LNCaP clone FGC (cell line): ENCODE data around the gene ABCA4.
"Not testable (repeated sequence)": the region's sequence is repeated elsewhere in the genome, so short reads cannot be mapped to it uniquely, and the experiment has no call there.

ENCODE experiments used
- DNase-seq: peaks from one replicate; pipeline ENCODE4 v3.0.0-alpha.2; 2011; ENCODE audit warnings: low read depth
- H3K4me3 ChIP-seq: 2 replicates; pipeline ENCODE4 v1.5.1; 2011; ENCODE audit warnings: mild to moderate bottlenecking, low read depth, low read length, control low read depth
- TF ChIP-seq, protein P1 (sequence below): IDR thresholded peaks from 2 replicates; pipeline ENCODE4 v1.5.1; 2012; ENCODE audit warnings: mild to moderate bottlenecking; ENCODE audit not compliant: control insufficient read depth, insufficient read depth; ENCODE audit errors: extremely low read depth

ABCA4 gene

DNA sequence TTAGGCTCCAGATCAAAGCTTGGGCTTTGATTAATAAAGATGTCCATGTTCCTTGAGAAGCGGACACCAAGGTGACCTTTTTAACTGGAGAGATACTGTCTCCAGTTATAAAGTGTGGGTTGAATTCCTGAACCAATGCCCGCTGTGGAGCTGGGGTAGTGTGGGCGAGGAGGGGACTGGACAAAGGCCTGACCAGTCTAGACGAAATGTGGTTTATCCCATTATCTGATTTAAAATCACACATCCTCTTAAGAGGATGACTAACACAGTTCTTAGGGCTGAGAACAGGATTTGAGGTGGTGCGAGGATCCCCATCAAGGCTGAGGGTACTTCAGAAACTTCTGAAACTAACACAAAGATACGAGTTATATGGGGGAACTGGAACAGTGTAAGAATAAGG is 127.2 kb downstream of the ABCA4 start:
- H3K4me3 ChIP-seq: no peak overlapping the region
- TF ChIP-seq, protein P1, sequence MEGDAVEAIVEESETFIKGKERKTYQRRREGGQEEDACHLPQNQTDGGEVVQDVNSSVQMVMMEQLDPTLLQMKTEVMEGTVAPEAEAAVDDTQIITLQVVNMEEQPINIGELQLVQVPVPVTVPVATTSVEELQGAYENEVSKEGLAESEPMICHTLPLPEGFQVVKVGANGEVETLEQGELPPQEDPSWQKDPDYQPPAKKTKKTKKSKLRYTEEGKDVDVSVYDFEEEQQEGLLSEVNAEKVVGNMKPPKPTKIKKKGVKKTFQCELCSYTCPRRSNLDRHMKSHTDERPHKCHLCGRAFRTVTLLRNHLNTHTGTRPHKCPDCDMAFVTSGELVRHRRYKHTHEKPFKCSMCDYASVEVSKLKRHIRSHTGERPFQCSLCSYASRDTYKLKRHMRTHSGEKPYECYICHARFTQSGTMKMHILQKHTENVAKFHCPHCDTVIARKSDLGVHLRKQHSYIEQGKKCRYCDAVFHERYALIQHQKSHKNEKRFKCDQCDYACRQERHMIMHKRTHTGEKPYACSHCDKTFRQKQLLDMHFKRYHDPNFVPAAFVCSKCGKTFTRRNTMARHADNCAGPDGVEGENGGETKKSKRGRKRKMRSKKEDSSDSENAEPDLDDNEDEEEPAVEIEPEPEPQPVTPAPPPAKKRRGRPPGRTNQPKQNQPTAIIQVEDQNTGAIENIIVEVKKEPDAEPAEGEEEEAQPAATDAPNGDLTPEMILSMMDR: no peak
- no peak for DNase-seq

GRCh38 chr1:93992954-93993353 is 128.0 kb downstream of the ABCA4 start:
- no peak overlapping the region for H3K4me3 ChIP-seq
- TF ChIP-seq, protein P1: no peak
- no peak for DNase-seq

DNA sequence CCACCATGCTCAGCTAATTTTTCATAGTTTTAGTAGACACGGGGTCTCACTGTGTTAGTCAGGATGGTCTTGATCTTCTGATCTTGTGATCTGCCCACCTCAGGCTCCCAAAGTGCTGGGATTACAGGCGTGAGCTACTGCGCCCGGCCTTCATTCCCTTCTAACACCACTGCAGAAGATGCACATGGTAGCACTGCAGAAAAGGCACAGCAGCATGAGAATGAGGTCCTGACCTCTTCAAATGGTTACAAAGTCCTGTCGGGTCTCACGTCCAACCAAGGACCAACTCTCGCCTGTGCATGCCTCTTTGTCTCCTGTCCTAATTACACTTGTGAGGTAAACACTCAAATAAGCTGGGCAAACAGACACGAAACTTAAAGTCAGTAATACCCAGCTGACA is 128.8 kb downstream of the ABCA4 start:
- no peak overlapping the region for H3K4me3 ChIP-seq
- TF ChIP-seq, protein P1: no peak
- no peak for DNase-seq

DNA sequence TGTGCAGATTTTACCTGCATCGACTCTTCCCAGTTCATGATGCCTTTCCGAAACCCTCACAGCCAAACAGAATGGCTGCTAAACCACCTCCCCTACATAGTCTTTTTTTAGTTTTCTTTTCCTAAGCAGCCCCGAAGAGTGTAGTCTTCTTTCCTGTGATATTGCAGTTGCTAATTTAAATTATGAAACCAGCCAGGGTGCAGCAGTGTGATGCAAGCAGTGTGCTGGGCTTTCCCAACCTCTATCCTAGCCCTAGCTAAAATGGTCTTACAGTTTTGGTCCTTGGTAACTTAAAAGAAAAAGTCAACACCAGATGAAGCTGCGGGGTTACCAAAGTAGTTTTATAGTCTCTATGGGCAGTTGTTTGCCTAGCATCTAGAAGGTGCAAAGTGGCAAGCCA is 129.7 kb downstream of the ABCA4 start:
- H3K4me3 ChIP-seq: no peak overlapping the region
- no peak for DNase-seq
- TF ChIP-seq, protein P1: no peak

DNA sequence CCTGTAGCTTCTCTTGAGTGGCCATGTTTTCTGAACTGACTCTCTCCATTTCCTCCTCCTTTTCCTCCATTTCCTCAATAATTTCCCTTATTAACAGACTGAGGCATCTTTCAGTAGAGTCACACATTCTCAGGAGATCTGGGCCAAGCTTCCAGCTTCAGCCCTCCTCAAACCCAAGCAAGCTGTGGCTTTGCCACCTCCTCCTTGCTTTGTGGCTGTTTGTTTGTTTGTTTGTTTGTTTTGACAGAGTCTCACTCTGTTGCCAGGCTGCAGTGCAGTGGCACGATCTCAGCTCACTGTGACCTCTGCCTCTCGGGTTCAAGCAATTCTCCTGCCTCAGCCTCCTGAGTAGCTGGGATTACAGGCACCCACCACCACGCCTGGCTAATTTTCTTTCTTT is 130.5 kb downstream of the ABCA4 start:
- not testable (repeated sequence) for DNase-seq, H3K4me3 ChIP-seq

DNA sequence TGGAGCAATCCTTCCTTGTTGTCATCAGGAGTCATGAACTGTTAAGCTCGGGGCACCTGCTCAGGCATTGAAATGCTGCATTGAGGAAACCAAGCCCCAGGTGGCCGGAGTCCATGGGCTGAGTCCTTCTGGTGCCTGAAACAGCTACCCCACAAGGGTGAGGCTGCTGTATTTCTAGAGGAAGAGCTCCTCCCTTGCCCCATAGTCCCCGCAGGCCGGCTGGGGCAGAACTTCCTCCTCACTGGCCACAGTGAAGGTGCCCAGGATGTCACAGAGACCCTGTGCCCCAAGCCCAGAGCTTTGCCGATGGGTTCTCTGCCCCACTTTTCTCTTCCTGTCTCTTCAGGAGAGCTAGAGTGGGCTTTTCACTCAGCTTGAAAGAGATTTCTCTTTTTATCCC is 130.9 kb downstream of the ABCA4 start:
- TF ChIP-seq, protein P1: no peak
- no peak for DNase-seq
- H3K4me3 ChIP-seq: no peak overlapping the region

- TF ChIP-seq, protein P1: no peak
- DNase-seq: no peak
- H3K4me3 ChIP-seq: no peak overlapping the region
Observed at GRCh38 chr1:93989601-93990000, 131.3 kb downstream of the ABCA4 start.
